Measurements from ENCODE around the gene SNAPC4. TPM values are rescaled to one million over a fixed set of nuclear protein-coding genes. Genes with fewer than 3 reads are reported as not detected.

Gene SNAPC4
- total and polyA plus RNA-seq, 9 of the 15 experiments (the other 6 are each of a cell fraction or from before 2014, with no cell fraction given): 0.21 to 21.8 (median 8.8) TPM

DNA sequence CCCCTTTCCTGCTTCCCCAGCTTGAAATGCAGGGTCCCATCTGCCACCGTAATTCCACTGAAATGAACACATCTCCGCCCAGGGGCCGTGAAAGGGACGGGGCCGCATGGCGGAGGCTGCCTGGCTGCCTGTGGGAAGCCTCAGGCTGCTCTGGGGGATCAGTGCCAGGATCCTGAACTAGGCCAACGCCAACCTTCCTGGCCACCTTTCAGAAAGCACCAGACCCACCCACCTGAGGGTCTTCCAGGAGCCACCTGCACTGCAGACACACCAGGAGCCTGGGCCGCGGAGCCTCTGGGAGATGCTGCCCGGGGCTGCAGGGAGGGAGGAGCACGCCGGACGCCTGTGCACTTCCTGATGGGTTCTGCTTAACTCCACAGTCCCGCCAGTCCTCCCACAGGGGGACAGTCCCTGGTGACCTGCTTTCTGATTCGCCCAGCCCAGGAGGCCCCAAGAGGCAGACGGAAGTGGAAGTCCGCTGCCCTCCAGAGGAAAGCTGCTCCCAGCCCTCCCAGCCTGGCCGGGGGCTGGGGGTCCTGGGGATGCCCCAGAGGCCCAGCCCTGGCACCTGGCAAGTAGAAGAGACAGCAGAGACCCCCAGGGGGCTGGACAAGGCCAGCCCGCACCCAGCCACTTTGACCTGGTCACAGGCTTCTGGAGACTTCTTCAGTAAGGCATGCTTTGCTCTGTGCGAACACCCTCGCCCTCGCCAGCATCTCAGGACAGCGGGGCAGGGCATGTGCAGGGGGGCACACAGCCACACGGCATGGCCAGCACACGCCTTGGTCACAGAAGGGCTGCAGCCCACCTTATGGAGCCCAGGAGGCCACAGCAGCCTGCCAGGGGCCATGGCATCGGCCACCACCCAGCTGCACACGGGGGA lies 26.4 kb downstream of the SNAPC4 start, which contains the start of gene CARD9 (continued):
- TF ChIP-seq ZNF551 (CRISPR knock-in tag; IDR thresholded peaks at IDR 0.05): no peak
- TF ChIP-seq TEAD2 (tag; IDR thresholded peaks at IDR 0.05): no peak
- TF ChIP-seq, protein P1, sequence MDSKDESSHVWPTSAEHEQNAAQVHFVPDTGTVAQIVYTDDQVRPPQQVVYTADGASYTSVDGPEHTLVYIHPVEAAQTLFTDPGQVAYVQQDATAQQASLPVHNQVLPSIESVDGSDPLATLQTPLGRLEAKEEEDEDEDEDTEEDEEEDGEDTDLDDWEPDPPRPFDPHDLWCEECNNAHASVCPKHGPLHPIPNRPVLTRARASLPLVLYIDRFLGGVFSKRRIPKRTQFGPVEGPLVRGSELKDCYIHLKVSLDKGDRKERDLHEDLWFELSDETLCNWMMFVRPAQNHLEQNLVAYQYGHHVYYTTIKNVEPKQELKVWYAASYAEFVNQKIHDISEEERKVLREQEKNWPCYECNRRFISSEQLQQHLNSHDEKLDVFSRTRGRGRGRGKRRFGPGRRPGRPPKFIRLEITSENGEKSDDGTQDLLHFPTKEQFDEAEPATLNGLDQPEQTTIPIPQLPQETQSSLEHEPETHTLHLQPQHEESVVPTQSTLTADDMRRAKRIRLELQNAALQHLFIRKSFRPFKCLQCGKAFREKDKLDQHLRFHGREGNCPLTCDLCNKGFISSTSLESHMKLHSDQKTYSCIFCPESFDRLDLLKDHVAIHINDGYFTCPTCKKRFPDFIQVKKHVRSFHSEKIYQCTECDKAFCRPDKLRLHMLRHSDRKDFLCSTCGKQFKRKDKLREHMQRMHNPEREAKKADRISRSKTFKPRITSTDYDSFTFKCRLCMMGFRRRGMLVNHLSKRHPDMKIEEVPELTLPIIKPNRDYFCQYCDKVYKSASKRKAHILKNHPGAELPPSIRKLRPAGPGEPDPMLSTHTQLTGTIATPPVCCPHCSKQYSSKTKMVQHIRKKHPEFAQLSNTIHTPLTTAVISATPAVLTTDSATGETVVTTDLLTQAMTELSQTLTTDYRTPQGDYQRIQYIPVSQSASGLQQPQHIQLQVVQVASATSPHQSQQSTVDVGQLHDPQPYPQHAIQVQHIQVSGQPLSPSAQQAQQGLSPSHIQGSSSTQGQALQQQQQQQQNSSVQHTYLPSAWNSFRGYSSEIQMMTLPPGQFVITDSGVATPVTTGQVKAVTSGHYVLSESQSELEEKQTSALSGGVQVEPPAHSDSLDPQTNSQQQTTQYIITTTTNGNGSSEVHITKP (IDR thresholded peaks at IDR 0.05; ENCODE audit: partially characterized antibody): peak; percentile 17
- no peak for TF ChIP-seq EZH2 (IDR thresholded peaks at IDR 0.05; ENCODE audit: borderline replicate concordance, low read depth, low read length)
- TF ChIP-seq RCOR1 (IDR thresholded peaks at IDR 0.05; ENCODE audit: borderline replicate concordance in 1 of 2, low read depth in 2 of 2, low read length in 2 of 2): peak in 1 of 2 experiments; percentile 51; a peak in 1 of 4 replicates
- no peak for TF ChIP-seq ZNF212 (CRISPR knock-in tag; IDR thresholded peaks at IDR 0.05)
- TF ChIP-seq, protein P2, sequence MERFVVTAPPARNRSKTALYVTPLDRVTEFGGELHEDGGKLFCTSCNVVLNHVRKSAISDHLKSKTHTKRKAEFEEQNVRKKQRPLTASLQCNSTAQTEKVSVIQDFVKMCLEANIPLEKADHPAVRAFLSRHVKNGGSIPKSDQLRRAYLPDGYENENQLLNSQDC (CRISPR knock-in tag; IDR thresholded peaks at IDR 0.05): no peak
- TF ChIP-seq, protein P3, sequence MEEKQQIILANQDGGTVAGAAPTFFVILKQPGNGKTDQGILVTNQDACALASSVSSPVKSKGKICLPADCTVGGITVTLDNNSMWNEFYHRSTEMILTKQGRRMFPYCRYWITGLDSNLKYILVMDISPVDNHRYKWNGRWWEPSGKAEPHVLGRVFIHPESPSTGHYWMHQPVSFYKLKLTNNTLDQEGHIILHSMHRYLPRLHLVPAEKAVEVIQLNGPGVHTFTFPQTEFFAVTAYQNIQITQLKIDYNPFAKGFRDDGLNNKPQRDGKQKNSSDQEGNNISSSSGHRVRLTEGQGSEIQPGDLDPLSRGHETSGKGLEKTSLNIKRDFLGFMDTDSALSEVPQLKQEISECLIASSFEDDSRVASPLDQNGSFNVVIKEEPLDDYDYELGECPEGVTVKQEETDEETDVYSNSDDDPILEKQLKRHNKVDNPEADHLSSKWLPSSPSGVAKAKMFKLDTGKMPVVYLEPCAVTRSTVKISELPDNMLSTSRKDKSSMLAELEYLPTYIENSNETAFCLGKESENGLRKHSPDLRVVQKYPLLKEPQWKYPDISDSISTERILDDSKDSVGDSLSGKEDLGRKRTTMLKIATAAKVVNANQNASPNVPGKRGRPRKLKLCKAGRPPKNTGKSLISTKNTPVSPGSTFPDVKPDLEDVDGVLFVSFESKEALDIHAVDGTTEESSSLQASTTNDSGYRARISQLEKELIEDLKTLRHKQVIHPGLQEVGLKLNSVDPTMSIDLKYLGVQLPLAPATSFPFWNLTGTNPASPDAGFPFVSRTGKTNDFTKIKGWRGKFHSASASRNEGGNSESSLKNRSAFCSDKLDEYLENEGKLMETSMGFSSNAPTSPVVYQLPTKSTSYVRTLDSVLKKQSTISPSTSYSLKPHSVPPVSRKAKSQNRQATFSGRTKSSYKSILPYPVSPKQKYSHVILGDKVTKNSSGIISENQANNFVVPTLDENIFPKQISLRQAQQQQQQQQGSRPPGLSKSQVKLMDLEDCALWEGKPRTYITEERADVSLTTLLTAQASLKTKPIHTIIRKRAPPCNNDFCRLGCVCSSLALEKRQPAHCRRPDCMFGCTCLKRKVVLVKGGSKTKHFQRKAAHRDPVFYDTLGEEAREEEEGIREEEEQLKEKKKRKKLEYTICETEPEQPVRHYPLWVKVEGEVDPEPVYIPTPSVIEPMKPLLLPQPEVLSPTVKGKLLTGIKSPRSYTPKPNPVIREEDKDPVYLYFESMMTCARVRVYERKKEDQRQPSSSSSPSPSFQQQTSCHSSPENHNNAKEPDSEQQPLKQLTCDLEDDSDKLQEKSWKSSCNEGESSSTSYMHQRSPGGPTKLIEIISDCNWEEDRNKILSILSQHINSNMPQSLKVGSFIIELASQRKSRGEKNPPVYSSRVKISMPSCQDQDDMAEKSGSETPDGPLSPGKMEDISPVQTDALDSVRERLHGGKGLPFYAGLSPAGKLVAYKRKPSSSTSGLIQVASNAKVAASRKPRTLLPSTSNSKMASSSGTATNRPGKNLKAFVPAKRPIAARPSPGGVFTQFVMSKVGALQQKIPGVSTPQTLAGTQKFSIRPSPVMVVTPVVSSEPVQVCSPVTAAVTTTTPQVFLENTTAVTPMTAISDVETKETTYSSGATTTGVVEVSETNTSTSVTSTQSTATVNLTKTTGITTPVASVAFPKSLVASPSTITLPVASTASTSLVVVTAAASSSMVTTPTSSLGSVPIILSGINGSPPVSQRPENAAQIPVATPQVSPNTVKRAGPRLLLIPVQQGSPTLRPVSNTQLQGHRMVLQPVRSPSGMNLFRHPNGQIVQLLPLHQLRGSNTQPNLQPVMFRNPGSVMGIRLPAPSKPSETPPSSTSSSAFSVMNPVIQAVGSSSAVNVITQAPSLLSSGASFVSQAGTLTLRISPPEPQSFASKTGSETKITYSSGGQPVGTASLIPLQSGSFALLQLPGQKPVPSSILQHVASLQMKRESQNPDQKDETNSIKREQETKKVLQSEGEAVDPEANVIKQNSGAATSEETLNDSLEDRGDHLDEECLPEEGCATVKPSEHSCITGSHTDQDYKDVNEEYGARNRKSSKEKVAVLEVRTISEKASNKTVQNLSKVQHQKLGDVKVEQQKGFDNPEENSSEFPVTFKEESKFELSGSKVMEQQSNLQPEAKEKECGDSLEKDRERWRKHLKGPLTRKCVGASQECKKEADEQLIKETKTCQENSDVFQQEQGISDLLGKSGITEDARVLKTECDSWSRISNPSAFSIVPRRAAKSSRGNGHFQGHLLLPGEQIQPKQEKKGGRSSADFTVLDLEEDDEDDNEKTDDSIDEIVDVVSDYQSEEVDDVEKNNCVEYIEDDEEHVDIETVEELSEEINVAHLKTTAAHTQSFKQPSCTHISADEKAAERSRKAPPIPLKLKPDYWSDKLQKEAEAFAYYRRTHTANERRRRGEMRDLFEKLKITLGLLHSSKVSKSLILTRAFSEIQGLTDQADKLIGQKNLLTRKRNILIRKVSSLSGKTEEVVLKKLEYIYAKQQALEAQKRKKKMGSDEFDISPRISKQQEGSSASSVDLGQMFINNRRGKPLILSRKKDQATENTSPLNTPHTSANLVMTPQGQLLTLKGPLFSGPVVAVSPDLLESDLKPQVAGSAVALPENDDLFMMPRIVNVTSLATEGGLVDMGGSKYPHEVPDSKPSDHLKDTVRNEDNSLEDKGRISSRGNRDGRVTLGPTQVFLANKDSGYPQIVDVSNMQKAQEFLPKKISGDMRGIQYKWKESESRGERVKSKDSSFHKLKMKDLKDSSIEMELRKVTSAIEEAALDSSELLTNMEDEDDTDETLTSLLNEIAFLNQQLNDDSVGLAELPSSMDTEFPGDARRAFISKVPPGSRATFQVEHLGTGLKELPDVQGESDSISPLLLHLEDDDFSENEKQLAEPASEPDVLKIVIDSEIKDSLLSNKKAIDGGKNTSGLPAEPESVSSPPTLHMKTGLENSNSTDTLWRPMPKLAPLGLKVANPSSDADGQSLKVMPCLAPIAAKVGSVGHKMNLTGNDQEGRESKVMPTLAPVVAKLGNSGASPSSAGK (IDR thresholded peaks at IDR 0.05): no peak
